ENCODE data around the gene RAB31. TPM values are rescaled to one million over a fixed set of nuclear protein-coding genes. Genes with fewer than 3 reads are reported as not detected.
A peak's percentile ranks its signal among the peaks of the same experiment; 100 is the strongest.

The RAB31 gene
- polyA plus RNA-seq, 2 of the 4 experiments (the other 2 are of a cell fraction) = 16.9 to 46.3 TPM

GRCh38 chr18:9826685-9827084 is 118.6 kb downstream of the RAB31 start:
- peaks cover 57% of the 10 kb centered on the region for H3K4me1 ChIP-seq
- no peak for ATAC-seq
- CTCF ChIA-PET = interaction anchor here (0.6 kb wide), 1 partner anchor 247 kb away, joined by 3 read pairs; no protein-coding TSS in a partner anchor
- FAIRE-seq = no peak
- peak overlapping the region; percentile 80 for H3K4me2 ChIP-seq
- POLR2A ChIA-PET = interaction anchor here (1.4 kb wide), 1 partner anchor 84 kb away, joined by 4 read pairs; no protein-coding TSS in a partner anchor
- peak overlapping the region; percentile 93 to 96 for H3K27ac ChIP-seq
- WGBS (ENCODE audit: missing lambda C conversion rate) = 98% methylated on average over 4 of the region's 4 CpGs
- no peak for TF ChIP-seq RAD21 (conservative IDR thresholded peaks at IDR 0.05 in 1 of 2, IDR thresholded peaks at IDR 0.05 in 1 of 2)
- TF ChIP-seq EHMT2 (IDR thresholded peaks at IDR 0.05; ENCODE audit: low read depth) = no peak
- TF ChIP-seq ATOH8 (CRISPR knock-in tag; IDR thresholded peaks at IDR 0.05; ENCODE audit: low read depth) = no peak
- no peak for TF ChIP-seq HDAC2 (IDR thresholded peaks at IDR 0.05)
- no peak for TF ChIP-seq CHD4 (IDR thresholded peaks at IDR 0.05; ENCODE audit: borderline replicate concordance)
- no peak for TF ChIP-seq PBX3 (IDR thresholded peaks at IDR 0.05)
- TF ChIP-seq HOXB5 (CRISPR knock-in tag; IDR thresholded peaks at IDR 0.05) = no peak
- no peaks in the 10 kb centered on the region for H3K9me3 ChIP-seq
- no peak overlapping the region for H3K4me3 ChIP-seq
- DNase-seq (ENCODE audit: low read depth in 1 of 2, low spot score in 1 of 2) = no peak

- TF ChIP-seq HEYL (CRISPR knock-in tag; IDR thresholded peaks at IDR 0.05) (no peak), CTCF (IDR thresholded peaks at IDR 0.05) (no peak), BCL3 (IDR thresholded peaks at IDR 0.05) (no peak), HES2 (IDR thresholded peaks at IDR 0.05) (no peak), SMC3 (IDR thresholded peaks at IDR 0.05) (no peak), ZSCAN20 (CRISPR knock-in tag; IDR thresholded peaks at IDR 0.05) (no peak), CHD2 (IDR thresholded peaks at IDR 0.05; ENCODE audit: low read length, partially characterized antibody) (no peak), ATOH8 (CRISPR knock-in tag; IDR thresholded peaks at IDR 0.05; ENCODE audit: low read depth) (no peak), FOXS1 (CRISPR knock-in tag; IDR thresholded peaks at IDR 0.05) (no peak), PHF8 (IDR thresholded peaks at IDR 0.05; ENCODE audit: borderline replicate concordance, low read depth) (no peak), ZNF302 (CRISPR knock-in tag; IDR thresholded peaks at IDR 0.05) (no peak), JUNB (IDR thresholded peaks at IDR 0.05) (no peak), TP53 (CRISPR knock-in tag; IDR thresholded peaks at IDR 0.05) (no peak), GATA3 (IDR thresholded peaks at IDR 0.05; ENCODE audit: borderline replicate concordance) (no peak), RNF2 (IDR thresholded peaks at IDR 0.05; ENCODE audit: borderline replicate concordance, low read depth) (no peak), RFX5 (IDR thresholded peaks at IDR 0.05) (no peak), KDM1A (IDR thresholded peaks at IDR 0.05; ENCODE audit: low read depth) (no peak), CEBPB (IDR thresholded peaks at IDR 0.05) (no peak), NPAS2 (CRISPR knock-in tag; IDR thresholded peaks at IDR 0.05; ENCODE audit: borderline replicate concordance) (no peak), TFCP2L1 (CRISPR knock-in tag; IDR thresholded peaks at IDR 0.05) (no peak)
- ChIA-PET POLR2A (interaction anchor here (0.7 to 1.4 kb wide), 3 partner anchors 50 to 84 kb away, joined by 3 to 4 read pairs (median 4); no protein-coding TSS in a partner anchor), CTCF (interaction anchor here (0.6 to 1.9 kb wide), 2 partner anchors 42 to 247 kb away, joined by 3 to 6 read pairs; no protein-coding TSS in a partner anchor)
- ATAC-seq (peak in 1 of 2 experiments; percentile 2; a peak in 1 of 6 replicates), FAIRE-seq (no peak), DNase-seq (ENCODE audit: low read depth in 1 of 2, low spot score in 1 of 2) (no peak)
- H3K4me2 ChIP-seq = peak overlapping the region; percentile 80
- peaks cover 57% of the 10 kb centered on the region for H3K4me1 ChIP-seq
- H3K9me3 ChIP-seq = no peaks in the 10 kb centered on the region
- H3K27ac ChIP-seq = peak overlapping the region; percentile 93 to 96
- 65% methylated on average over 6 of the region's 7 CpGs for WGBS (ENCODE audit: missing lambda C conversion rate)
- no peak overlapping the region for H3K4me3 ChIP-seq
Measured at GRCh38 chr18:9827211-9827792, 119.2 kb downstream of the RAB31 start.

Measured in A549 (cell line).